Small intestine (tissue), 16 donors: ENCODE measurements around the gene PCDHA11. TPM values are rescaled to one million over a fixed set of nuclear protein-coding genes. Genes with fewer than 3 reads are reported as not detected.
A peak's percentile ranks its signal among the peaks of the same experiment; 100 is the strongest.
"Not testable (repeated sequence)": the region's sequence is repeated elsewhere in the genome, so short reads cannot be mapped to it uniquely, and the experiment has no call there.

Experiments used
- DNase-seq, 2 donors: peaks; one replicate each; pipeline versions ENCODE4 v3.0.0 to v3.0.0-alpha.2; 2013
- FAIRE-seq: peaks from 2 replicates; lab custom pipeline; 2012; peaks lifted over from hg19 to GRCh38; lab: Jason Lieb, UNC
- H3K27ac ChIP-seq, 3 donors: one replicate each; pipeline ENCODE4 v1.5.1; 2013; ENCODE audit warnings: low read length in 2 of 3, mild to moderate bottlenecking in 2 of 3, control low read depth in 1 of 3, inconsistent platforms in 1 of 3, low read depth in 1 of 3, moderate library complexity in 1 of 3
- H3K27me3 ChIP-seq, 3 donors: one replicate each; pipeline ENCODE4 v1.6.1; 2013; ENCODE audit warnings: low read length in 3 of 3, inconsistent platforms in 1 of 3; ENCODE audit not compliant: control insufficient read depth in 3 of 3, insufficient read depth in 3 of 3
- H3K36me3 ChIP-seq, 3 donors: one replicate each; pipeline ENCODE4 v1.6.1; 2013; ENCODE audit warnings: low read length in 3 of 3, inconsistent platforms in 1 of 3, low read depth in 1 of 3, mild to moderate bottlenecking in 1 of 3, moderate library complexity in 1 of 3; ENCODE audit not compliant: control insufficient read depth in 3 of 3, insufficient read depth in 2 of 3
- H3K4me1 ChIP-seq, 3 donors: one replicate each; pipeline ENCODE4 v1.6.1; 2013; ENCODE audit warnings: low read length in 2 of 3, inconsistent platforms in 1 of 3, low read depth in 1 of 3, mild to moderate bottlenecking in 1 of 3, moderate library complexity in 1 of 3; ENCODE audit not compliant: control insufficient read depth in 3 of 3, insufficient read depth in 2 of 3
- H3K4me3 ChIP-seq, 3 donors: one replicate each; pipeline ENCODE4 v1.5.1; 2013; ENCODE audit warnings: low read length in 3 of 3, control low read depth in 1 of 3, inconsistent platforms in 1 of 3, low read depth in 1 of 3, mild to moderate bottlenecking in 1 of 3, moderate library complexity in 1 of 3
- H3K9me3 ChIP-seq, 2 donors: one replicate each; pipeline ENCODE4 v1.6.1; 2013; ENCODE audit warnings: low read depth in 1 of 2, low read length in 1 of 2; ENCODE audit not compliant: control insufficient read depth in 2 of 2, insufficient read depth in 1 of 2
- WGBS, 3 donors: extraction: QIAGEN DNeasy Blood & Tissue Kit; methylation state at CpG; one replicate each; pipeline ENCODE4 v1.1.7; 2013; 5-methylcytosine and 5-hydroxymethylcytosine counted together
- long read RNA-seq, 10 donors: transcript quantifications; one replicate each; lab custom pipeline, GENCODE V29; 2026
- polyA plus RNA-seq, 4 donors: library from polyadenylated mRNA; stranded (reverse) in 3 of 4; unstranded in 1 of 4; fragments of 200-250 nt in 3 of 4; fragments of 120-200 nt in 1 of 4; gene quantifications; one replicate each; pipeline versions ENCODE4 v1.2.1 to v1.2.3, GENCODE V29; 2013
- donor health status: healthy with polysubstance abuse.
- donor health status: control.
- donor health status: control.
- donor health status: Bipolar disorder and iron deficiency.
- donor health status: healthy.

The PCDHA11 gene, protein sequence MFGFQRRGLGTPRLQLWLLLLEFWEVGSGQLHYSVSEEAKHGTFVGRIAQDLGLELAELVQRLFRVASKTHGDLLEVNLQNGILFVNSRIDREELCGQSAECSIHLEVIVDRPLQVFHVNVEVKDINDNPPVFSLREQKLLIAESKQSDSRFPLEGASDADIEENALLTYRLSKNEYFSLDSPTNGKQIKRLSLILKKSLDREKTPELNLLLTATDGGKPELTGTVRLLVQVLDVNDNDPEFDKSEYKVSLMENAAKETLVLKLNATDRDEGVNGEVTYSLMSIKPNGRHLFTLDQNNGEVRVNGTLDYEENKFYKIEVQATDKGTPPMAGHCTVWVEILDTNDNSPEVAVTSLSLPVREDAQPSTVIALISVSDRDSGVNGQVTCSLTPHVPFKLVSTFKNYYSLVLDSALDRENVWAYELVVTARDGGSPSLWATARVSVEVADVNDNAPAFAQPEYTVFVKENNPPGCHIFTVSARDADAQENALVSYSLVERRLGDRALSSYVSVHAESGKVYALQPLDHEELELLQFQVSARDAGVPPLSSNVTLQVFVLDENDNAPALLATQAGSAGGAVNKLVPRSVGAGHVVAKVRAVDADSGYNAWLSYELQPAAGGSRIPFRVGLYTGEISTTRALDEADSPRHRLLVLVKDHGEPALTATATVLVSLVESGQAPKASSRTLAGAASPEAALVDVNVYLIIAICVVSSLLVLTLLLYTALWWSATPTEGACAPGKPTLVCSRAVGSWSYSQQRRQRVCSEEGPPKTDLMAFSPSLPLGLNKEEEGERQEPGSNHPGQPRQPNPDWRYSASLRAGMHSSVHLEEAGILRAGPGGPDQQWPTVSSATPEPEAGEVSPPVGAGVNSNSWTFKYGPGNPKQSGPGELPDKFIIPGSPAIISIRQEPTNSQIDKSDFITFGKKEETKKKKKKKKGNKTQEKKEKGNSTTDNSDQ
- polyA plus RNA-seq: under 1 TPM in 2 of 4 donors, not detected in 2; 0.09 to 0.21 TPM
- long read RNA-seq, donor 1: 0 reads
- long read RNA-seq, donor 2: 0 reads
- long read RNA-seq, donor 3: 0 reads
- long read RNA-seq, donor 4: 0 reads
- long read RNA-seq, donor 5: 0 reads
- long read RNA-seq, donor 6, full-length matches to known transcripts: 1 of 1 reads
- long read RNA-seq, donor 6, partial matches to known transcripts: 0 of 1 reads
- long read RNA-seq, donor 6, other reads (novel, unspliced or antisense): 0 of 1 reads
- long read RNA-seq, donor 7: 0 reads
- long read RNA-seq, donor 8: 0 reads
- long read RNA-seq, donor 9: 0 reads
- long read RNA-seq, donor 10, full-length matches to known transcripts: 3 of 3 reads
- long read RNA-seq, donor 10, partial matches to known transcripts: 0 of 3 reads
- long read RNA-seq, donor 10, other reads (novel, unspliced or antisense): 0 of 3 reads

- Histone ChIP-seq H3K27me3 (no peaks in the 10 kb centered on the region), H3K4me1 (no peaks in the 10 kb centered on the region), H3K9me3 (peaks cover 3 to 32% of the 10 kb centered on the region in 2 donors), H3K4me3 (no peak within 1 kb of the TSS), H3K27ac (no peak within 1 kb of the TSS), H3K36me3 (no peaks in the 10 kb centered on the region)
- WGBS, 3 donors: 18 to 40% (median 34%) methylated on average over 41 of the region's 41 CpGs
- no peak for DNase-seq
- FAIRE-seq: no peak
Observed at GRCh38 chr5:140868721-140869554, at the start of gene PCDHA11. TSS of gene PCDHA11 (plus strand) at chr5:140868957. CDS start at chr5:140869104, 147 bp downstream.

DNA sequence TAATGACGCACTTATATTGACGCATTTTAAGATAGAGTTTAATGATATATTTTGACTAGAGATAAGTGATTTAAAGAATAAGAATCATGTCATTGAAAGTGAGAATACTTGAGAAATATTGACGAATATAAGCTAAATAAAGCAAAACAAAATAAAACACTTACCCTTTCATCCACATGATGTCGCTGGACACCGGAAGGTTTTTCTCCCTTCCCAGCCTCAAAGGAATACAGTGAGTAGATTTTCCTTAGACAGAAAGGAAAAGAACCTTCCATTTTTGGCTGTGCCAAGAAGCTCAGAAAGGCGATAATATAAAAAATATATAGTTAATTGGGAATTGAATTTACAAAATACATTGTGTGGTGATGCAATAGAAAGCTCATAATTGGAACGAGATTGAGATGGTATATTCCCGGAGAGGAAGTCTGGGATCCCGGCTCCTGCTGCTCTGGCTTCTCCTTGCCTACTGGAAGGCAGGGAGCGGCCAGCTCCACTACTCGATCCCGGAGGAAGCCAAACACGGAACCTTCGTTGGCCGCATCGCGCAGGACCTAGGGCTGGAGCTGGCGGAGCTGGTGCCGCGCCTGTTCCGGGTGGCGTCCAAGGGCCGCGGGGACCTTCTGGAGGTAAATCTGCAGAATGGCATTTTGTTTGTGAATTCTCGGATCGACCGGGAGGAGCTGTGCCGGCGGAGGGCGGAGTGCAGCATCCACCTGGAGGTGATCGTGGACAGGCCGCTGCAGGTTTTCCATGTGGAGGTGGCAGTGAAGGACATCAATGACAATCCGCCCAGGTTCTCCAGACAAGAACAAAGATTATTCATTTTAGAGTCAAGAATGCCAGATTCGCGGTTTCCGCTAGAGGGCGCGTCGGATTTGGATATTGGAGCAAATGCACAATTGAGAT lies 47.1 kb upstream of the PCDHA11 start, which contains the start of gene PCDHA5:
TSS of gene PCDHA5 (plus strand) at position 239 of the 906 bp plus-strand sequence.
- 36 to 51% (median 49%) methylated on average over 39 of the region's 39 CpGs for WGBS, 3 donors
- FAIRE-seq: no peak
- peak; percentile 4 to 5 for DNase-seq

DNA sequence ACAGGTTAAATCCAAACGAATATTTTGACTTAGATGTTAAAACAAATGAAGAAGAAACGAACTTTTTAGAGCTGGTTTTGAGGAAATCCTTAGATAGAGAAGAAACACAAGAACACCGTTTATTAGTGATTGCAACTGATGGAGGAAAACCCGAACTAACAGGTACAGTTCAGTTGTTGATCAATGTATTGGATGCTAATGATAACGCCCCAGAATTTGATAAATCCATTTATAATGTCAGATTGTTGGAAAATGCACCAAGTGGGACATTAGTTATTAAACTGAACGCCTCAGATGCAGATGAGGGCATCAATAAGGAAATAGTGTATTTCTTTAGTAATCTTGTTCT lies 46.5 kb upstream of the PCDHA11 start:
- no peaks in the 10 kb centered on the region for H3K36me3 ChIP-seq
- no peak for FAIRE-seq
- H3K4me3 ChIP-seq: no peak overlapping the region
- H3K27me3 ChIP-seq: peaks cover 0 to 2% (median 0%) of the 10 kb centered on the region in 3 donors
- H3K27ac ChIP-seq: no peak overlapping the region
- no peaks in the 10 kb centered on the region for H3K4me1 ChIP-seq
- peaks cover 4 to 29% of the 10 kb centered on the region in 2 donors for H3K9me3 ChIP-seq
- 29 to 31% (median 30%) methylated on average over 6 of the region's 6 CpGs for WGBS, 3 donors
- DNase-seq: no peak

More for the DNA sequence above, 47.1 kb upstream of the PCDHA11 start, which contains the start of gene PCDHA5:
- H3K9me3 ChIP-seq: peaks cover 4 to 35% of the 10 kb centered on the region in 2 donors
- H3K4me3 ChIP-seq: no peak within 1 kb of the TSS
- peaks cover 0 to 2% (median 0%) of the 10 kb centered on the region in 3 donors for H3K27me3 ChIP-seq
- H3K4me1 ChIP-seq: no peaks in the 10 kb centered on the region
- no peaks in the 10 kb centered on the region for H3K36me3 ChIP-seq
- H3K27ac ChIP-seq: no peak within 1 kb of the TSS

GRCh38 chr5:140822969-140823368 lies 45.8 kb upstream of the PCDHA11 start:
- not testable (repeated sequence) for DNase-seq, H3K27me3 ChIP-seq, H3K27ac ChIP-seq, H3K36me3 ChIP-seq, H3K4me3 ChIP-seq, H3K4me1 ChIP-seq, FAIRE-seq
- 59 to 78% (median 78%) methylated on average over 40 to 48 of the region's 48 CpGs for WGBS, 3 donors
- H3K9me3 ChIP-seq: peaks cover 4 to 31% of the 10 kb centered on the region in 2 donors

DNA sequence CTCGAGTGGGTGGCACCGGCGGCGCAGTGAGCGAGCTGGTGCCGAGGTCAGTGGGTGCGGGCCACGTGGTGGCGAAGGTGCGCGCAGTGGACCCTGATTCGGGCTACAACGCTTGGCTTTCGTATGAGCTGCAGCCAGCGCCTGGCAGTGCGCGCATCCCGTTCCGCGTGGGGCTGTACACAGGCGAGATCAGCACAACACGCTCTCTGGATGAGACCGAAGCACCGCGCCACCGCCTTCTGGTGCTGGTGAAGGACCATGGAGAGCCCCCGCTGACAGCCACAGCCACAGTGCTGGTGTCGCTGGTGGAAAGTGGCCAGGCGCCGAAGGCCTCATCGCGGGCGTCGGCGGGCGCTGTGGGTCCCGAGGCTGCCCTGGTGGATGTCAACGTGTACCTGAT lies 45.3 kb upstream of the PCDHA11 start:
- WGBS, 3 donors: 62 to 76% (median 76%) methylated on average over 26 to 38 of the region's 38 CpGs
- no peak overlapping the region for H3K4me3 ChIP-seq
- DNase-seq (no peak), FAIRE-seq (no peak)
- peaks cover 0 to 9% (median 0%) of the 10 kb centered on the region in 3 donors for H3K27me3 ChIP-seq
- peaks cover 4 to 34% of the 10 kb centered on the region in 2 donors for H3K9me3 ChIP-seq
- H3K4me1 ChIP-seq: no peaks in the 10 kb centered on the region
- H3K36me3 ChIP-seq: no peaks in the 10 kb centered on the region
- H3K27ac ChIP-seq: no peak overlapping the region

DNA sequence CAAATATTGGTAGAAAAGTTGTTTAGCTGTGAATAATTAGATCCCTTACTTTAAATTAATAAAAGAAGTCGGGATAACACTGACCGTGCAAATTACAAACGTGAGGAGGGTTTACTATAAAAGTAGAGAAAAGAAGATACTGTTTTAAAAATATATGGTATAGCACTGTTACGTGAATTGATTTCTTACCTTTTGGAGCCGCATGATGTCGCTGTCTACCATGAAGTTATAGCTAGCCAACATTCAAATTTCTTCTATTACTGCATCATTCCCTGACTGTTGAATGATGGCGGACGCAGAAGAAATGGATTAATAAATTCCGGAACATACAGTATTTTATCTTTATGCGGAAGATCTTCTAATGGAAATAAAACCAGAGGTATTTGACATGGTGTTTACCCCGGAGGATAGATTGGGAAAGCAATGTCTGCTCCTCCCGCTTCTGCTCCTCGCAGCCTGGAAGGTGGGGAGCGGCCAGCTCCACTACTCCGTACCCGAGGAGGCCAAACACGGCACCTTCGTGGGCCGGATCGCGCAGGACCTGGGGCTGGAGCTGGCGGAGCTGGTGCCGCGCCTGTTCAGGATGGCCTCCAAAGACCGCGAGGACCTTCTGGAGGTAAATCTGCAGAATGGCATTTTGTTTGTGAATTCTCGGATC lies 40.9 kb upstream of the PCDHA11 start, which contains the start of gene PCDHA6:
TSS of gene PCDHA6 (plus strand) at position 257 of the 658 bp plus-strand sequence. CDS start at position 389, 132 bp downstream.
- DNase-seq (no peak), FAIRE-seq (no peak)
- H3K27ac ChIP-seq: no peak within 1 kb of the TSS
- no peaks in the 10 kb centered on the region for H3K36me3 ChIP-seq
- H3K4me1 ChIP-seq: no peaks in the 10 kb centered on the region
- peaks cover 0 to 7% (median 0%) of the 10 kb centered on the region in 3 donors for H3K27me3 ChIP-seq
- WGBS, 3 donors: 21 to 42% (median 35%) methylated on average over 26 to 27 of the region's 27 CpGs
- peaks cover 4 to 41% of the 10 kb centered on the region in 2 donors for H3K9me3 ChIP-seq
- no peak within 1 kb of the TSS for H3K4me3 ChIP-seq
